IPS-18c (cell line): ENCODE data around the gene DNPH1.

Source experiments
- H3K4me3 ChIP-seq: 2 replicates; pipeline ENCODE4 v1.7.0; 2013; ENCODE audit warnings: low read depth, mild to moderate bottlenecking, low read length, moderate library complexity; ENCODE audit not compliant: insufficient read depth
- H3K9me3 ChIP-seq: one replicate; pipeline ENCODE4 v1.6.1; 2013; ENCODE audit warnings: mild to moderate bottlenecking, low read length, moderate library complexity; ENCODE audit not compliant: control insufficient read depth, insufficient read depth

Gene DNPH1

GRCh38 chr6:43229803-43230620 lies 731 bp upstream of the DNPH1 start:
- Histone ChIP-seq H3K4me3 (peak overlapping the region; percentile 71; the same call in 1 of the 2 replicates), H3K9me3 (no peaks in the 10 kb centered on the region)

DNA sequence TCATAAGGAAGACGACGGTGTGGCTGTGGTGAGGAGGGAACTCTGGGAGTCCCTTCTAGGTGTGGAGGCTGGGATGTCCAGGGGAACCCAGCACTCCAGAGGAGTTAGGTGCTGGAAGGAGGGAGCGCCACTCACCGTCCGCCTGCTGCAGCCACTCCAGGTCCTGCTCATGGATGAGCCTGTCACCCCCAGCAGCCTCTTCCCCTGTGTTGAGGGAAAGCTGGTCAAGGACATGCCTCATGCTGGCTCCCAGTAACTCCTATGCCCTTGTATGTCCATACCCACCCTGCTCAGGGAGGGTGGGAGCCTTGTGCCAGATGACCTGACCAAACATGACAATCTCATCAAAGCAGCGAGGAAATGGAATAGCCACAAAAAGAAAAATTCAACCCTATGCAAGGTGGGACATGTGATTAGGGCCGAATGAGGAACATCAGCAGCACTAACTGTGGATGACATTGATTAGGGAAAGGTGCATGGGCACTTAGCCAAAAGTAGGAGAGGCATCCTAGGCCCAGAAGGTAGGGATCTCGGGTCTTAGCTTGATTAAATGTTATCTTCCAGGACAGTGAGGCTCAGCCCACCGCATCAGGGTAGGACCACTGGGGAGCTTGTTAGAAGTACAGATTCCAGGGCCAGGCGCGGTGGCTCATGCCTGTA lies 3.0 kb downstream of the DNPH1 start:
- Histone ChIP-seq H3K9me3 (no peaks in the 10 kb centered on the region), H3K4me3 (no peak overlapping the region)

DNA sequence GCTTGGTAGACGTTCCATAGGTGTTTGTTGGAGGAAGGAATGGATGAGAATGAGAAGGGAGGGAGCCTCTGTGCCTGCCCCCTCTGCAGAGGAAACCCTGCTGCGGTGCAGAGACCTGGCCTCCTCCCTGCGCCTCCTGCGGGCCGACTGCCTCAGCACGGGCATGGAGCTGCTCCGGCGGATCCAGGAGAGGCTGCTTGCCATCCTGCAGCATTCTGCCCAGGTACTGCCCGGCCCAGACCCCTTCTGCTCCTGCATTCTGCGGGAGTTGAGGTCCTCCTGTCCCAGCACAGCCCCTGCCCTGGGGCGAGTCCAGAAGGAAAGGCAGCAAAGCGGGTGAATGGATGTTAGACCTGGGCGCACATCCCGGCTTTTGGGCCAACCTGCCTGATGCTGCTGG lies 6.1 kb downstream of the DNPH1 start:
- Histone ChIP-seq H3K4me3 (no peak overlapping the region), H3K9me3 (no peaks in the 10 kb centered on the region)

GRCh38 chr6:43222418-43223059 lies 6.7 kb downstream of the DNPH1 start:
- Histone ChIP-seq H3K4me3 (no peak overlapping the region), H3K9me3 (no peaks in the 10 kb centered on the region)

- no peaks in the 10 kb centered on the region for H3K9me3 ChIP-seq
- no peak overlapping the region for H3K4me3 ChIP-seq
Observed at GRCh38 chr6:43221046-43221972, 8.0 kb downstream of the DNPH1 start.

- no peaks in the 10 kb centered on the region for H3K9me3 ChIP-seq
Observed at GRCh38 chr6:43220439-43220951, 8.8 kb downstream of the DNPH1 start.

DNA sequence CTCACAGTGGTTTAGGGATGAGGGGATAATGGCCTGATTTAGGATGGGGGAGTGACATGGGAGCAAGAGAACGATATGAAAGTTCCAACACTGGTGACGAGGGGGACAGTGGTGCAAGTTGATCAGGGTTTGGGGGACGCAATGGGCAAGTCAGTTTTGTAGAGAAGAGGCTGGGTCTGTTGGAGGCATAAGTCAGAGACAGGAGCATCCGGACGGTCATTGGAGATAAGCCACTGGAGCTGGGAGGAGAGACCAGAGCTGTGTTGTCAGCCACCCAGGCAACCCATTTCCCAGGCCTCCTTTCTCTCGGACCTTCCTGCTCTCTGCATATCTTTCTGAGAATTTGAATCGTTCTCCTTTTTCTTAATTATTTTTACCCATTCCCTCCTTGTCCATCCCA lies 9.5 kb downstream of the DNPH1 start:
- no peaks in the 10 kb centered on the region for H3K9me3 ChIP-seq
- H3K4me3 ChIP-seq: no peak overlapping the region

More at GRCh38 chr6:43220439-43220951, 8.8 kb downstream of the DNPH1 start:
- no peak overlapping the region for H3K4me3 ChIP-seq

- Histone ChIP-seq H3K9me3 (no peaks in the 10 kb centered on the region), H3K4me3 (no peak overlapping the region)
Observed at GRCh38 chr6:43219119-43219518, 10.2 kb downstream of the DNPH1 start.

DNA sequence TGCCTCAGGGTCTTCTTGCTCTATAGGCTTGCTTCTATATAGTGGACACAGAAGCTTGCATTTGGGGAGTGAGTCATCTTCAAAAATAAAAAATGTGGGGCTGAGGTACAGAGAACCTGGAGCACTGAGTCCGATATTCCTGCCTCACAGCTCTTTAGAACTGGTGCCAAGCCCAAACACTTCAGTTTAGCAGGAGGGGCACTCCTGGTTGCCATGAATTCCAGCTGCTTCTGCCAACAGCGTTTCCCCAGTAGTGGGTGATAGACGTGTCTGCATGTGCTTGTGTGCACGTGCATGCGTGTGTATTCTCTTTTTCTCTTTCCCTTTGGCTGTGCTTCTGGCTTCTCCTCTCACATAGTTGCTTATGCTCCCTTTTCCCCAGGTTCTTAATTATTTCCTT lies 11.9 kb downstream of the DNPH1 start:
- no peaks in the 10 kb centered on the region for H3K9me3 ChIP-seq

DNA sequence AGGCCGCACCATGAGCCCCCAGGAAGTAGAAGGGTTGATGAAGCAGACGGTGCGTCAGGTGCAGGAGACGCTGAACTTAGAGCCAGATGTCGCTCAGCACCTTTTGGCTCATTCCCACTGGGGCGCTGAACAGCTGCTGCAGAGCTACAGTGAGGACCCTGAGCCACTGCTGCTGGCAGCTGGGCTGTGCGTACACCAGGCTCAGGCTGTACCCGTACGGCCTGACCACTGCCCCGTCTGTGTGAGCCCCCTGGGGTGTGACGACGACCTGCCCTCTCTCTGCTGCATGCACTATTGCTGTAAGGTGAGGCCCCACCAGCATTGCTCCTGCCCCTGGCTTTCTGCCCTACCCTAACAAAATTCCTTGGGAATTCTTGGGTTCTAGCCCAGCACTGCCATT lies 13.1 kb downstream of the DNPH1 start:
- H3K9me3 ChIP-seq: no peaks in the 10 kb centered on the region
- no peak overlapping the region for H3K4me3 ChIP-seq

More for the DNA sequence above, 11.9 kb downstream of the DNPH1 start:
- no peak overlapping the region for H3K4me3 ChIP-seq

DNA sequence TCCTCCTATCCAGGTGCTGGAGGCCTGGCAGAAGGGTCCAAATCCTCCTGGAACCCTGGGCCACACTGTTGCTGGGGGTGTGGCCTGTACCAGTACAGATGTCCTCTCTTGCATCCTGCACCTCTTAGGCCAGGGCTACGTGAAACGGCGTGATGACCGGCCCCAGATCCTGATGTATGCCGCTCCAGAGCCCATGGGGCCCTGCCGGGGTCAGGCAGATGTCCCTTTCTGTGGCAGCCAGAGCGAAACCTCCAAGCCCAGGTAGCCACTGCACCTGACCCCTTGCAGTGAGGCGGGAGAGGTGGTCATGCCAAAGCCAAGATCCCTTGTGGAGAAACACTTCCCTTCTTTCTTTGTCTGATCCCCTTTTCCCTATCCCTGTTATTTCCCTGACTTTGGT lies 14.2 kb downstream of the DNPH1 start:
- Histone ChIP-seq H3K9me3 (no peaks in the 10 kb centered on the region), H3K4me3 (no peak overlapping the region)

GRCh38 chr6:43213431-43213830 lies 15.8 kb downstream of the DNPH1 start:
- no peaks in the 10 kb centered on the region for H3K9me3 ChIP-seq

DNA sequence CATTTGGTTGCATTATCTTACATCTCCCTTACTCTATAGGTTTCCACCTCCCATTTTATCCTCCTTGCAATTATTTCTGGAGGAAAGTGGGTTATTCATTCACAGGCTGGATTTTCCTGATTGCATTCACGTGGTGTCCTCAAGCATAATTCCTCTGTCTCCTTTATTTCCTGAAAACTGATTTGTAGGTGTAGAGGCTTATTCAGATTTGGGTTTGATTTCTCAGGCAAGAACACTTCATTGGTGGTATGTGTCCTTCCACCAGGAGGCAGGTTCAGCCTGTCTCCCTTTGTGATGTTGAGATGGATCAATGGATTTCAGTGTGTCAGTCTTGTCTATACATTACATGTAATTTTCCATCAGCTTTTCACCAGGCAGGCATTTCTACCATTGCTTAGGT lies 17.3 kb downstream of the DNPH1 start:
- Histone ChIP-seq H3K9me3 (no peaks in the 10 kb centered on the region), H3K4me3 (no peak overlapping the region)

More at GRCh38 chr6:43213431-43213830, 15.8 kb downstream of the DNPH1 start:
- H3K4me3 ChIP-seq: no peak overlapping the region

GRCh38 chr6:43207286-43207685 lies 22.0 kb downstream of the DNPH1 start:
- no peaks in the 10 kb centered on the region for H3K9me3 ChIP-seq
- no peak overlapping the region for H3K4me3 ChIP-seq

GRCh38 chr6:43205849-43206248 lies 23.4 kb downstream of the DNPH1 start:
- no peaks in the 10 kb centered on the region for H3K9me3 ChIP-seq
- H3K4me3 ChIP-seq: no peak overlapping the region

- Histone ChIP-seq H3K4me3 (no peak overlapping the region), H3K9me3 (no peaks in the 10 kb centered on the region)
Observed at GRCh38 chr6:43204271-43205105, 24.8 kb downstream of the DNPH1 start.
